HG02763 (cell line): ENCODE data around the gene C19orf73.
A peak's percentile ranks its signal among the peaks of the same experiment; 100 is the strongest.
"Not testable (repeated sequence)": the region's sequence is repeated elsewhere in the genome, so short reads cannot be mapped to it uniquely, and the experiment has no call there.

Experiments used
- ATAC-seq: cut with Tn5 transposase; IDR thresholded peaks from one replicate; pipeline ENCODE4 v1.9.1; 2021; ENCODE audit warnings: mild to moderate bottlenecking, moderate library complexity; ENCODE audit not compliant: unreplicated experiment

C19orf73 gene

DNA sequence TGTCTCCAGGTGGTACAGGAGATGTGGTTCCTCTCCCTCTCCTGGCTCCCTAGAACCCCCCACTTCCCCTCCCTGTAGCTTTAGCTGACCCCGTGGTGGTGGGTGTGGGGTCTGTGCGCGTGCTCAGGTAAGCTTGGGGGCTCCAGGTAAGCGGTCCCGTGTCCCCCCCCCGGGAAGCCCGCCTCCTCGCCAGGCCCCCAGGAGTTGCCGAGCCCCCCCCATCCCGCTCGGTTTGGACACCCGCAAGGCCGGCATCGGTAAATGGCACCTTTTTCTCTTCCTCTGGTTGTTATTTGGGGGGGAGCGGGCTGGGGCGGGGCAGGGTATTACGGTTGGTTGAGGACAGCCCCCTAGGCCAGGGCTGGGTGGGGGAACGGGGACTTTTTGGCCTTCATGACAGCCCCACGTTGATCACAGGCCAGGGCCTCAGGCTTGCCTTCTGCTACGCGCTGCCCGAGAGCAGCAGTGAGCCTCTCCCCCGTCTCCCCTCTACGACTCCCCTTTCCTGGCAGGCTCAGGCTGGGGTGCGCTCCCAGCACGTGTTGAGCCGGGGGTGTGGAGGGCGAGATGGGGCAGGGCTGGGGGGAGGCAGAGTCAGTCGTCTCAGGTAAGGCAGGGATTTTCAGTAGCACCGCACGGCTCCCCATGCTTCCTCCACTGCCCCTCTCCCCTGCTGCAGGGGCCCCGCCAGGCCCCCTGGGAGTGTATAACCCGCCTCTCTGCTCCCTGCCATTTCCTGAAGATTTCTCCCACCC, 15.4 kb downstream of the C19orf73 start:
- ATAC-seq = no peak

- no peak for ATAC-seq
These were observed 16.6 kb downstream of the C19orf73 start for GRCh38 chr19:49102303-49102702.

DNA sequence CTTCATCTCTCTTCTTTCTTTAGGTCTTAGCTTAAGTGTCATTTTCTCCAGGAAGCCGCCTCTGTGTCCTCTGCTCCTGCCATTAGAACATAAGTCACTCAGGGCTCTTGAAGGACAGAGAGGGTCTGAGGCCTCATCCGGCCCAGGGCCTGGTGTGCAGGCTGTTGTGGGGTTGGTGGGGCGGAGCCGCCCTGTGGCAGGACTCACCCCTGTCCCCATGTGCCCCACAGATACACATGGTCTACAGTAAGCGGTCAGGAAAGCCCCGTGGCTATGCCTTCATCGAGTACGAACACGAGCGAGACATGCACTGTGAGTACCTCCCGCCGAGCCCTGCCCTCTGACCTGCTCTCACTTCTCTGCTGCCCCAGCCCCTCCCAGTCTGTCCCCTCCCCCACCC, 17.8 kb downstream of the C19orf73 start:
- no peak for ATAC-seq

DNA sequence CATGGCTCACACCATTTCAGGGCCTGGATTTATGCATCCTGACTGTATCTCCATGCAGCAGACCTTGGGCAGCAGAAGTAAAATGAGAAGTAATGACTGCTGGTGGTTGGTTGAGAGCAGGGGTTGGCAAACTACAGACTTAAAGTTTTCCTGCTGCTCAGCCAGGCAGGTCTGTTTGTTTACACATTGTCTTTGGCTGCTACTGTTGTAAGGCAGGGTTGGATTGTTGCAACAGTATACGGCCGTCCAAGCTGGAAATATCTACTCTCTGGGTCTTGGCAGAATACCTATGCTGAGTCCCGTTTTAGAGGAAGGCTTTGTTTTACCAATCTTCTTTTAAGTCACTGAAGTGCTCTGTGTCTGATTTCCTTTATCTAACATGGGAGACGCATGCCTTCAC, 20.1 kb downstream of the C19orf73 start:
- ATAC-seq = no peak

DNA sequence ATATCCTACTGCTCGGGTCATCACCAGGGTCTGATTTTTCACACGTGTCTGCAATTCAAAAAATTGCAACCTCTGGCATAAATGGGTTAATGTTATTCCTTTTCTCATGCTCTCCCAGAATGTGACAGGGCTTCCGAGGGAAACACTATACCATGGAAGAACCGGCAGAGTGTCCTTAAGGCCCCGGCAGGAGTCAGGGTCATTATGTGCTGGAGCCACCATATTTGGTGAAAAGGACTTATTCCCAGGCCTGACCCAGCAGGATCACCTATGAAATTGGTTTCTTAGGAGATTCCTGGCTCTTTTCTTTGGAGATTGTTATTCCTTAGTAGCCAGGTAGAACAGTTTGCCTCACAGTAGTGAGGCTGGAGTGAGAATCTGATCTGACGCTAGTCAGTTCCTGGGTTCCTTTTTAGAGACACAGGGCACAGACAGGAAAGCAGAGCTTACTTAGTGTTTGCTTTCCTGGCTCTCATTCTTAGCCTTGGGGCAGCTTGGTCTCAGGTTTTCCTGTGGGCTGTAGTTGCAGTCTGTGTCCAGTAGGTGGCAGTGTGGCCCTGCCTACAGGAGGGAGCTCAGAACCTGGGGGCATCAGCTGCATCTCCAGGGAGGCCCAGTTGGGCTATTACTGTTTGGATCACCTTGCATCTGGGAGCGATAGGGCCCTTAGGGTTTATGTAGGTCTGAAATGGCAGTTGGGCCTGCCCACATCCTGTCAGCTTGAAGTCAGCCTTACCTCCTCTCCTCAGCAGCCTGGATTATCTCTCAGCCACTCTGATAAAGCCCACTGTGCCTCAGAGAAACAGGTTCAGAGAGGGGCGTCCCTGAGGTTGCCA, 21.3 kb downstream of the C19orf73 start:
- ATAC-seq = no peak

DNA sequence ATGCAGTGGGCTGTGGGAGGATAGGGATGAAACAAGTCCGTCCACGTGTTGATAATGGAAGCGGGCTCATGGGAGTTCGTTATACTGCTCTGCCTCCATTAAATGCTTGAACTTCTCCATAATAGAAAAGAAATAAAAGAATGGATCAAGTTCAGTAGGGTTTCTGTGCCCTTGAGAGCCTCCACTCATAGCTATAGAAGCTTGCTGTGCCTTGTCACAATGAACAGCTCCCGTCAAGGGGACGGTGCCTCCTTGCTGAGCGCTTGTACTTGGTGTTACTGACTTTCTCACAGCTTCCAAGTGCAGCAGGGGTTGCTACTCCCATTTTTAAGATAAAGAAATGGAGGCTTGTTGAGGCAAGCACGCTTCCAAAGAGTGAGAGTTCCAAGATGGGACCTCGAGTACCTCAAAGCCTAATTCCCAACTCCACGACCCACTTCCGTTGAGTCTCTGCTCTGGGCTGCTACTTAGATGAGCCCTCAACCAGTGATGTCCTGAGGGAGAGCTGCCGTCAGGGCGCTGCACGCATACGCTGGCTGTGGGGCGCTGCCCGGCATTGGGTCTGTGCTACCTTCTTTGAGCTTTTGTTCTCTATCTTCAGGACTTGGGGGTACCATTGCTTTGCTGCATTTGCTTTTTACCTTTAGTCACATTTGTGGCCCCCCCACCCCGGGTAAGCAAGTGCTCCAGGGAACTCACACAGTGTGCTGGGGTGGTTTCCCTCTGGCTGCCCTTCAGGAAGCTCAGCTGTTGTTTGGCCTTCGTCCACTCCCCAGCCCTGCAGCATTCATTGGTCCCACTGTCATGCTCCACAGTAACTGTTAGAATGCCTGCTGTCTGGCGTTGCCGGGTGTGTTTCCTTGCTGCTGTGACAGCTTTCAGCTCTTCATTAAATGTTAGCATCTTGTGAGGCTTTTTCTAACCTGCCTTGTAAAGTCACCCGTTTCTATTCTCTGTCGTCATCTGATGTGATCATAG, 24.1 kb downstream of the C19orf73 start:
- ATAC-seq = no peak

GRCh38 chr19:49092686-49093085, 26.3 kb downstream of the C19orf73 start:
- no peak for ATAC-seq

GRCh38 chr19:49091391-49092038, 27.4 kb downstream of the C19orf73 start:
- ATAC-seq = no peak

DNA sequence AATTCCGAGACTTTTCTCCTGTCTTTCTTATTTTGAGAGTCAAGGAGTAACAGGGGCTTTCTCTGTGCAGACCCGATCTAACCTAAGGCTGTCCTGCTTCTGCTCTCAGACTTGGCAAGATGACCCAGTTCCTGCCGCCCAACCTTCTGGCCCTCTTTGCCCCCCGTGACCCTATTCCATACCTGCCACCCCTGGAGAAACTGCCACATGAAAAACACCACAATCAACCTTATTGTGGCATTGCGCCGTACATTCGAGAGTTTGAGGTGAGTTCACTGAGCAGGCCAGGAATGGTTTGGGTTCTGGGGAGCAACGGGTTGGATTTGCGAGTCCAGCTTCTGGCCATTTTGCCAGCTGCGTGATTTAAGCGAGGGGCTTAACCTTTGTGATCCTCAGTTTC, 32.6 kb downstream of the C19orf73 start:
- no peak for ATAC-seq

DNA sequence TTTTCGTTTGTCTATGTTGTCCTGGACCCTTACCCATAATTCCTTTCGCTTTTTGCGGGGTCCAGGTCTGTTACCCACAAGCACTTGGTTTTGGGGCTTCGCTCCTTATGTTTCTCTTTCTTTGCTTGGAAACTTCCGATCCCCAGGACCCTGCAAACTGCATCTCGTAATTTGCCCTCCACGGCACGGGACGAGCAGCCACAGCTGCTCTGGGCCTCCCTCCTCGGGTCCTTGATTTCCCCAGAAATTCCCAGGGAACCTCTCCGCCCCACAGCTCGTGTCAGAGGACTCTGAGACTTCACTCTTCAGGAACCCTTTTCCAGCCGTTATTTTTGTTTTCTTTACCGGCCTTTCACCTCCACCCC, 33.1 kb downstream of the C19orf73 start:
- no peak for ATAC-seq

- peak; percentile 88 for ATAC-seq
These were observed 33.7 kb downstream of the C19orf73 start, which contains the start of gene SNRNP70 for GRCh38 chr19:49085020-49085867. SNRNP70 (plus strand) TSS chr19:49085451; CDS start chr19:49086415, 964 bp downstream.

GRCh38 chr19:49084206-49085019, 34.5 kb downstream of the C19orf73 start:
- no peak for ATAC-seq

- no peak for ATAC-seq
These were observed 37.7 kb downstream of the C19orf73 start for GRCh38 chr19:49081273-49081672.

DNA sequence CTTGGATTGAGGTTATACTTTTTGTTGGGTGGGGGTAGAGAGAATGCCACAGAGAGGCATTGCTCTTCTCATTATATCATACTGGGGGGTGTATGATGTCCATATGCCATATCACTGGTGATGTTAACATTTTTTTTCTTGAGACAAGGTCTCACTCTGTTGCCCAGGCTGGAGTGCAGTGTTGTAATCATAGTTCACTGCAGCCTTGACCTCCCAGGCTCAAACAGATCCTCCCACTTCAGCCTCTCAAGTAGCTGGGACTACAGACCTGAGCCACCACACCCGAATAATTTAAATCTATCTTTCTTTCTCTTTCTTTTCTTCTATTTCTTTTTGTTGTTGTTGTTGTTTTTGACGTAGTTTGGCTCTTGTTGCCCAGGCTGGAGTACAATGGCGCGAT, 38.6 kb downstream of the C19orf73 start:
- ATAC-seq = no peak

- not testable (repeated sequence) for ATAC-seq
These were observed 44.1 kb downstream of the C19orf73 start for GRCh38 chr19:49074869-49075268.

GRCh38 chr19:49073514-49074378, 45.2 kb downstream of the C19orf73 start:
- ATAC-seq = no peak

GRCh38 chr19:49071860-49072547, 46.9 kb downstream of the C19orf73 start:
- no peak for ATAC-seq
